Measurements from ENCODE around the gene MAN1C1. TPM values are rescaled to one million over a fixed set of nuclear protein-coding genes. Genes with fewer than 3 reads are reported as not detected.

The MAN1C1 gene
- total and polyA plus RNA-seq, 8 donors, result 4.3 to 33.9 (median 6.1) TPM

DNA sequence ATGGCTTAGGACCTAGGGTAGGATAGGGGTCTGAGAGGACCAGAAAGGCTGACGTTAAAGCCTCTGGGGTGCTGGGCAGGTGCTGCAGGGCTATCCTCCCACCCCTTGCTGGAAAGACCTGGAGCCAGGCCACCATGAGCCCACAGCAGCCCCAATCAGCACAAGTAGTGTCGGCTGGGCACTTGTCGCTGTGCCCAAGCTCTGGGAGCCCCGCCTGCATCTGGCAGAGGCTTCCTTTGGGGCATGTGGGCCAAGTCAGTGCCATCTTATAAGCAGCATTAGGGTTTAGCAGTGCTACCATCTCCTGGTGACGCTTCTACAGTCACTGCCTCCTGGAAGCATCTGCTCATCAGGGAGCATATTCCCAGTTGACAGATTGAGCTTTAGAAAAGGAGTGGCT, 31.3 kb downstream of the MAN1C1 start:
- H3K4me1 ChIP-seq, result peaks cover 10 to 55% (median 31%) of the 10 kb centered on the region in 4 donors
- no peak for TF ChIP-seq POLR2A (IDR thresholded peaks at IDR 0.05)
- no peak for TF ChIP-seq EP300 (IDR thresholded peaks at IDR 0.05)
- TF ChIP-seq POLR2AphosphoS5 (IDR thresholded peaks at IDR 0.05), result no peak
- TF ChIP-seq, protein P1, sequence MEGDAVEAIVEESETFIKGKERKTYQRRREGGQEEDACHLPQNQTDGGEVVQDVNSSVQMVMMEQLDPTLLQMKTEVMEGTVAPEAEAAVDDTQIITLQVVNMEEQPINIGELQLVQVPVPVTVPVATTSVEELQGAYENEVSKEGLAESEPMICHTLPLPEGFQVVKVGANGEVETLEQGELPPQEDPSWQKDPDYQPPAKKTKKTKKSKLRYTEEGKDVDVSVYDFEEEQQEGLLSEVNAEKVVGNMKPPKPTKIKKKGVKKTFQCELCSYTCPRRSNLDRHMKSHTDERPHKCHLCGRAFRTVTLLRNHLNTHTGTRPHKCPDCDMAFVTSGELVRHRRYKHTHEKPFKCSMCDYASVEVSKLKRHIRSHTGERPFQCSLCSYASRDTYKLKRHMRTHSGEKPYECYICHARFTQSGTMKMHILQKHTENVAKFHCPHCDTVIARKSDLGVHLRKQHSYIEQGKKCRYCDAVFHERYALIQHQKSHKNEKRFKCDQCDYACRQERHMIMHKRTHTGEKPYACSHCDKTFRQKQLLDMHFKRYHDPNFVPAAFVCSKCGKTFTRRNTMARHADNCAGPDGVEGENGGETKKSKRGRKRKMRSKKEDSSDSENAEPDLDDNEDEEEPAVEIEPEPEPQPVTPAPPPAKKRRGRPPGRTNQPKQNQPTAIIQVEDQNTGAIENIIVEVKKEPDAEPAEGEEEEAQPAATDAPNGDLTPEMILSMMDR (IDR thresholded peaks at IDR 0.05), result no peak
- no peaks in the 10 kb centered on the region for H3K27me3 ChIP-seq
- peaks cover 0 to 13% (median 4%) of the 10 kb centered on the region in 4 donors for H3K36me3 ChIP-seq
- intact Hi-C loops (cut with DNase I; ENCODE audit: low total_unique reads), result no loop called here
- no peak overlapping the region for H3K4me3 ChIP-seq
- peak in 1 of 2 donors; percentile 38 for DNase-seq
- no peaks in the 10 kb centered on the region for H3K9me3 ChIP-seq
- H3K27ac ChIP-seq, result no peak overlapping the region
- WGBS, 5 donors, result 91 to 97% (median 94%) methylated on average over 3 to 5 of the region's 5 CpGs

DNA sequence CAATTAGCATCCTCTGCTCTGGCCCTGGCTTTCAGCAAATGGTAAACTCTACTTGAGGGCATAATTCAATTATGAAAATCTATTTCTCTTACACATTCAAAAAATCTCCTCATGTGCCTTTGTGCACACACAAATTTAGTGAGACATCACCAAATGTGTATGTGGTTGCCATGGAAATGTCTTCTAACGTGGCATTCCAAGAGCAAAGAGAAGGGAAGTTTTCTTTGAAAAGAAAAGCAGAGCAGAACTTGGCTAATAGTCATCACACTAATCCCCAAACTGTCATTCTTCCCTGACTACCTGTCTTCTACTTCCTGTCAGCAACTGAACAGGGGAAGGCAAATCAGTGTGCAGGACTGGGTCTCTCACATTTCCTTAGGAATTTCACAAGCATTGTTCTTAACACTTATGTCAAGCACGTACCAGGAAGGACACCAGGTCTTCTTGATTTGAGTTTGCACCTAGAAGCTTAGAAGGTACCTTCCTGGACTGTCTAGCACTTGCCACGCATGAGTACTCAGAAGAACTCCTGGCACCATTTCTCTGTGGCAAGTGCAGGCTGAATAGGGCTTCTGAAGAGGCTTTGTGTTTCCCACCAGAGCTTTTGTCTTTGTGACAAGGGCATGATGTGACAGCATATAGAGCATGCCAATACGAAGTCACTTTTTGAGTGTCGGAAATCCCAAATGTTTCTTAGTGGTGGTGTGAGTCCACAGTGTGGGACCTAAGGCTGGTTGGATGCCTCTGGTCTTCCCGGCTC, 32.3 kb downstream of the MAN1C1 start:
- peaks cover 9 to 57% (median 29%) of the 10 kb centered on the region in 4 donors for H3K4me1 ChIP-seq
- TF ChIP-seq, protein P1 (IDR thresholded peaks at IDR 0.05), result no peak
- TF ChIP-seq POLR2AphosphoS5 (IDR thresholded peaks at IDR 0.05) (no peak), POLR2A (IDR thresholded peaks at IDR 0.05) (no peak), EP300 (IDR thresholded peaks at IDR 0.05) (no peak)

DNA sequence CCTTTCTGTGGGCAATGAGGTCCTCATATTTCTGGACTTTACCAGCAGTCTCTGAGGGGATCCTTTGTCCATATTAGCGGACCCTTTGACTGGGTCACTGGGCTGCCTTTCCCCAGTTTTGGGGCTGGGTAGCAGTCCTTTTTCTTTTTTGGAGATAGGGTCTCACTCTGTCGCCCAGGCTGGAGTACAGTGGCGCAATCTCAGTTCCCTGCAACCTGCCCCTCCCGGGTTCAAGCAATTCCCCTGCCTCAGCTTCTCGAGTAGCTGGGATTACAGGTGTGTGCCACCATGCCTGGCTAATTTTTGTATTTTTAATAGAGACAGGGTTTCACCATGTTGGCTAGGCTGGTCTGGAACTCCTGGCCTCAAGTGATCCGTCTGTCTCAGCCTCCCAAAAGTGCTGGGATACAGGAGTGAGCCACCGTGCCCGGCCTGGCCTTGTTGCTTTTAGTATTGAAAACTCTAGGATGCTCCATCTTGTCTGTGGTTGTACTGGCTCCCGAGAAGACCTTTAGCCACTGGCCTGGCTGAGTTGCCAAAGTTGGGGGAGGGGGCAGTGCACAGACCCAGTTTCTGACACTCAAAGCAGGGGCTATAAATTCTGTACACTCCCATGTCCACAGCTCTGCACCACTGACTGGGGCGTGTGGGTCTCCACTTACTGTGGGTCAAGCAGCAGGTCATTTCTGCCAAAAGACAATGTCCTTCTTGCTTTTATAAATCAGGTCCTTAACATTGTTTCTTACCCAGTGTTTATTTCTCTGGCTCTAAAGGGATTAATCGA, 33.1 kb downstream of the MAN1C1 start:
- Histone ChIP-seq H3K9me3 (no peaks in the 10 kb centered on the region), H3K27me3 (no peaks in the 10 kb centered on the region), H3K27ac (peak overlapping the region in 2 of 5 donors; percentile 20 to 54), H3K4me1 (peaks cover 9 to 57% (median 29%) of the 10 kb centered on the region in 4 donors), H3K4me3 (no peak overlapping the region), H3K36me3 (peaks cover 0 to 13% (median 4%) of the 10 kb centered on the region in 4 donors)
- WGBS, 5 donors, result 79 to 88% (median 83%) methylated on average over 10 to 11 of the region's 11 CpGs
- DNase-seq, result peak in 1 of 2 donors; percentile 0
- intact Hi-C loops (cut with DNase I; ENCODE audit: low total_unique reads), result no loop called here
- TF ChIP-seq EP300 (IDR thresholded peaks at IDR 0.05), result no peak
- TF ChIP-seq, protein P1 (IDR thresholded peaks at IDR 0.05), result no peak
- no peak for TF ChIP-seq POLR2A (IDR thresholded peaks at IDR 0.05)
- TF ChIP-seq POLR2AphosphoS5 (IDR thresholded peaks at IDR 0.05), result no peak

More for the DNA sequence above, 32.3 kb downstream of the MAN1C1 start:
- Histone ChIP-seq H3K27ac (peak overlapping the region in 1 of 5 donors; percentile 20), H3K9me3 (no peaks in the 10 kb centered on the region), H3K27me3 (no peaks in the 10 kb centered on the region), H3K4me3 (no peak overlapping the region), H3K36me3 (peaks cover 0 to 13% (median 4%) of the 10 kb centered on the region in 4 donors)
- intact Hi-C loops (cut with DNase I; ENCODE audit: low total_unique reads), result no loop called here
- DNase-seq, result peak in 1 of 2 donors; percentile 0
- 76 to 87% (median 84%) methylated on average over 6 of the region's 6 CpGs for WGBS, 5 donors

DNA sequence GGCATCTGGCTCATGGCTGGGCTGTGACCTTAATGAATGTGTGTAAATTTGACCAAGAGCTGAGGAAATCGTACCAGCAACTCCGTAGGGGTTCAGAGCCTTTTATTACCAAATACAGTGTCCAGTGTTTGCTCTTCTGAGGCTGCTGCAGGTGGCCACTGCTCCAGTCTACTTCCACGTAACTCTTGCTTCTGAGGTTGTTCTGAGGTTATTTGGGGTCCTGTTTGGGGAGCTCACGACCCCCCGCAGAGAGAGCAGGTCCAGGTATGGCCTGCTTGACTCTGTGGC, 33.6 kb downstream of the MAN1C1 start:
- Histone ChIP-seq H3K4me3 (no peak overlapping the region), H3K9me3 (no peaks in the 10 kb centered on the region), H3K4me1 (peaks cover 9 to 57% (median 29%) of the 10 kb centered on the region in 4 donors), H3K36me3 (peaks cover 0 to 12% (median 4%) of the 10 kb centered on the region in 4 donors), H3K27ac (peak overlapping the region in 3 of 5 donors; percentile 20 to 54 (median 28)), H3K27me3 (no peaks in the 10 kb centered on the region)
- intact Hi-C loops (cut with DNase I; ENCODE audit: low total_unique reads), result no loop called here
- WGBS, 5 donors, result 60 to 66% (median 63%) methylated on average over 3 to 5 of the region's 5 CpGs
- peak in 1 of 2 donors; percentile 0 for DNase-seq
- TF ChIP-seq POLR2AphosphoS5 (IDR thresholded peaks at IDR 0.05), result peak in 1 of 3 donors; percentile 7
- TF ChIP-seq, protein P1 (IDR thresholded peaks at IDR 0.05), result no peak
- no peak for TF ChIP-seq EP300 (IDR thresholded peaks at IDR 0.05)
